Nephron (organoid): Measurements from ENCODE around the gene ITFG2.
"Not testable (repeated sequence)": the region's sequence is repeated elsewhere in the genome, so short reads cannot be mapped to it uniquely, and the experiment has no call there.

Experiments
- H3K27ac Mint-ChIP-seq, 3 experiments: 2 replicates each; pipeline ENCODE4 v1.8.0; 2020; ENCODE audit warnings: mixed read lengths in 3 of 3, mild to moderate bottlenecking in 2 of 3, moderate library complexity in 1 of 3
- H3K27me3 Mint-ChIP-seq: 2 replicates; pipeline ENCODE4 v1.8.0; 2021; ENCODE audit warnings: low read depth, mild to moderate bottlenecking, moderate library complexity, mixed read lengths
- H3K36me3 Mint-ChIP-seq: 2 replicates; pipeline ENCODE4 v1.8.0; 2020; ENCODE audit warnings: low read depth, mixed read lengths
- H3K4me1 Mint-ChIP-seq: 2 replicates; pipeline ENCODE4 v1.8.0; 2020; ENCODE audit warnings: mixed read lengths
- H3K4me3 Mint-ChIP-seq, 3 experiments: 2 replicates each; pipeline ENCODE4 v1.8.0; 2020; ENCODE audit warnings: mild to moderate bottlenecking in 3 of 3, mixed read lengths in 3 of 3, moderate library complexity in 2 of 3
- H3K9me3 Mint-ChIP-seq: 2 replicates; pipeline ENCODE4 v1.8.0; 2020; ENCODE audit warnings: mixed read lengths
- CTCF ChIP-seq, 3 experiments: fragments of 200-600 bp; sonication (generic); IDR thresholded peaks; one replicate each; pipeline ENCODE4 v1.5.0; 2021; ENCODE audit warnings: antibody characterized with exemption in 3 of 3; ENCODE audit not compliant: unreplicated experiment in 3 of 3

Gene ITFG2

GRCh38 chr12:2769866-2770533, 42.5 kb upstream of the ITFG2 start:
- Mint-ChIP-seq H3K27ac (no peak overlapping the region), H3K36me3 (no peaks in the 10 kb centered on the region), H3K4me1 (no peaks in the 10 kb centered on the region), H3K9me3 (no peaks in the 10 kb centered on the region), H3K4me3 (no peak overlapping the region), H3K27me3 (peaks cover 12% of the 10 kb centered on the region)
- TF ChIP-seq CTCF (IDR thresholded peaks at IDR 0.05; ENCODE audit: unreplicated experiment in 3 of 3), result no peak

- not testable (repeated sequence) for H3K36me3 Mint-ChIP-seq, H3K4me1 Mint-ChIP-seq, H3K4me3 Mint-ChIP-seq, H3K27ac Mint-ChIP-seq, H3K9me3 Mint-ChIP-seq
- H3K27me3 Mint-ChIP-seq, result peaks cover 10% of the 10 kb centered on the region
Observed at GRCh38 chr12:2770544-2770943, 41.9 kb upstream of the ITFG2 start.

GRCh38 chr12:2772370-2772769, 40.1 kb upstream of the ITFG2 start:
- H3K9me3 Mint-ChIP-seq, result no peaks in the 10 kb centered on the region
- H3K4me3 Mint-ChIP-seq, result no peak overlapping the region
- H3K27me3 Mint-ChIP-seq, result peaks cover 4% of the 10 kb centered on the region
- no peak for TF ChIP-seq CTCF (IDR thresholded peaks at IDR 0.05; ENCODE audit: unreplicated experiment in 3 of 3)
- H3K27ac Mint-ChIP-seq, result no peak overlapping the region
- H3K4me1 Mint-ChIP-seq, result no peaks in the 10 kb centered on the region
- H3K36me3 Mint-ChIP-seq, result no peaks in the 10 kb centered on the region

DNA sequence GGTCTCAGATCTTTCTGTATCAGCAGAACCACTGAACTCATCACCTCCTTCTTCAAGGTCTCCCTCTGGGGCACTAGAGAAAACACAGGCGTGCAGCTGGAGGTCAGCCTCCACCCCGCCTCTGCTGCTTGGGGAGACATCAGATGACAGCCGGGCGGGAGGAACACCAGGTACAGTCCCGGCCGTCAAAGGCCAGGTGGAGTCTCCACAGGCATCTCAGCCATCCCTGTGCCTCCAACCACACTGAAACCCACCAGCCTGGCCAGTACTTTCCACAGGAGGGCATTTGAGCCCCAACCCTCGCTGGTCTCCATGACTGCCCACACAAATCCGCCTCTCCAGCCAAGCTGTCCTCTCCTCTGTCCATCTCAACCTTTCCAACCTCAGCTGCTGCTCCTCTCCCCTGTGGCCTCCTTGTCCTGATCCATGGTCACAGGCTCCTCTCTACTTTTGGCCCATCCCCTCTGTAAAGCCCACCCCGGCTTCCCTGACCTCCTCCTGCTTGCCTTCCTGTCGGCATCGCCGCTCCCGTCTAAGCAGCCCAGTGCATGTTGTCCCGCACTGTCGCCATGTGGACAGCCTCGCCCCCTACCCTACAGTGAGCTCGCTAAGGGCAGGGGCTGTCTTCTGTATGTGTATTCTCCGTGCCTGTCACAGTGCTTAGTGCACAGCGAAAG, 39.1 kb upstream of the ITFG2 start:
- H3K4me1 Mint-ChIP-seq, result no peaks in the 10 kb centered on the region
- TF ChIP-seq CTCF (IDR thresholded peaks at IDR 0.05; ENCODE audit: unreplicated experiment in 3 of 3), result no peak
- H3K4me3 Mint-ChIP-seq, result no peak overlapping the region
- H3K9me3 Mint-ChIP-seq, result no peaks in the 10 kb centered on the region
- H3K27ac Mint-ChIP-seq, result no peak overlapping the region
- H3K27me3 Mint-ChIP-seq, result peaks cover 9% of the 10 kb centered on the region
- no peaks in the 10 kb centered on the region for H3K36me3 Mint-ChIP-seq

DNA sequence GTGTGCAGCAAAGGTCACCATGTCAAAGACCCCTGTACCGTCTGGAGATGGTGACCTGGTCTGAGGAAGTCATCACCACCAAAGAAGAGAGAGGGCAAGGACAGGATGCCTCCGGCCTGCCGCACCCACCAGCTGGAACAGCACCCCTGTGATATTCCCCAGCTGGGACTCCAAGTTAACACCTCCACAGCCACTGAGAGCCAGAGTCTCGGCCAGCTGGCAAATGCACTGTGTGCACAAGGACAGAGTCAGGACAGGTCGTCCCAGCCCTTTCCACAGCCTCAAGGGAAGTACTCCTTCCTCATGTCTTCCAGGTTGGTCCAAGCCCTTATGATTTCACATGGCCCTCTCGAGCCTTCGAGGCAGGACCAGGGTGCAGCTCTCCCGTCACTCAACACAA, 37.0 kb upstream of the ITFG2 start:
- no peak for TF ChIP-seq CTCF (IDR thresholded peaks at IDR 0.05; ENCODE audit: unreplicated experiment in 3 of 3)
- H3K27ac Mint-ChIP-seq, result no peak overlapping the region
- peaks cover 9% of the 10 kb centered on the region for H3K27me3 Mint-ChIP-seq
- H3K4me3 Mint-ChIP-seq, result no peak overlapping the region
- H3K9me3 Mint-ChIP-seq, result no peaks in the 10 kb centered on the region
- no peaks in the 10 kb centered on the region for H3K4me1 Mint-ChIP-seq
- no peaks in the 10 kb centered on the region for H3K36me3 Mint-ChIP-seq

DNA sequence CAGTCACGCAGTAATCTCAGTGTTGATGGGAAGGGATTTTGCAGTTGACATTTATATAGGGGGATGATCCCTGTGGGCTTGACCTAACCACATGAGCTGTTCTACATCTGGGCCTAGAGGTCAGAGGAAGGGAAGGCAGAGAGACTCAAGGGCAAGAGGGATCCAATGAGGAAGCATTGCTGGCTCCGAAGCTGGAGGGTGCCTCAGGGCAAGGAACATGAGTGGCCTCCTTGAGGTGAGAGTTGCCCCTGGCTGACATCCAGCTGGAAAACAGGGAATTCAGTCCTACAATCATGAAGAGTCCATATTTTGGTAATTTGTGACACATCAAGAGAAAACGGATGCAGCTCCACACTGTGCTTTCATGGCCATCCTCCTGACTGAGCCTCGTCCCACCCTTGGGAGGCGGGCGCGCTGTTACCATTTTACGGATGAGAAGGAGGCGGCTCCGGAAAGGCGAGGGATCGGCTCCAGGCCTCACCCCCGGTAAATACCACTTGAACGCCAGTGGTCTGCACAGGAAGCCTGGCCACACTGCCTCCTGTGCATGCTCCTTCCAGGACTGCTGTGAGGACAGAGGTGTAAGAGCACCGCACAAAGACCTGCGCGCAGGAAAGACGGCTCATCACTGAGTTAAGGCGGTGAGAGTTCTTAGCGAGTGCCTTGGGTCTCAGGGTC, 36.2 kb upstream of the ITFG2 start:
- no peaks in the 10 kb centered on the region for H3K9me3 Mint-ChIP-seq
- no peaks in the 10 kb centered on the region for H3K36me3 Mint-ChIP-seq
- H3K4me3 Mint-ChIP-seq, result no peak overlapping the region
- no peak for TF ChIP-seq CTCF (IDR thresholded peaks at IDR 0.05; ENCODE audit: unreplicated experiment in 3 of 3)
- no peak overlapping the region for H3K27ac Mint-ChIP-seq
- no peaks in the 10 kb centered on the region for H3K4me1 Mint-ChIP-seq
- H3K27me3 Mint-ChIP-seq, result peaks cover 9% of the 10 kb centered on the region
